ENCODE results near the gene RCOR3. TPM values are rescaled to one million over a fixed set of nuclear protein-coding genes. Genes with fewer than 3 reads are reported as not detected.
A peak's percentile ranks its signal among the peaks of the same experiment; 100 is the strongest.
"Not testable (repeated sequence)": the region's sequence is repeated elsewhere in the genome, so short reads cannot be mapped to it uniquely, and the experiment has no call there.

RCOR3 gene
- 24.4 and 31.2 TPM in 2 replicates for total RNA-seq (ENCODE audit: low replicate concordance)

GRCh38 chr1:211258756-211259637 lies at the start of gene RCOR3:
TSS of gene RCOR3 (plus strand) at chr1:211259366. CDS start at chr1:211259561, 195 bp downstream.
- TF ChIP-seq CTCF (IDR thresholded peaks at IDR 0.05; ENCODE audit: insufficient read depth, low read length): peak; percentile 59
- H3K4me3 ChIP-seq (ENCODE audit: low read depth, low read length): peak within 1 kb of the TSS; percentile 87
- DNase-seq (ENCODE audit: low read depth): peak; percentile 88

GRCh38 chr1:211210052-211210451 lies 49.1 kb upstream of the RCOR3 start:
- no peak for TF ChIP-seq CTCF (IDR thresholded peaks at IDR 0.05; ENCODE audit: insufficient read depth, low read length)

GRCh38 chr1:211210965-211211364 lies 48.2 kb upstream of the RCOR3 start:
- H3K4me3 ChIP-seq (ENCODE audit: low read depth, low read length): no peak overlapping the region
- no peak for DNase-seq (ENCODE audit: low read depth)
- no peak for TF ChIP-seq CTCF (IDR thresholded peaks at IDR 0.05; ENCODE audit: insufficient read depth, low read length)

More at GRCh38 chr1:211210052-211210451, 49.1 kb upstream of the RCOR3 start:
- H3K4me3 ChIP-seq (ENCODE audit: low read depth, low read length): no peak overlapping the region
- DNase-seq (ENCODE audit: low read depth): no peak

- no peak for DNase-seq (ENCODE audit: low read depth)
- TF ChIP-seq CTCF (IDR thresholded peaks at IDR 0.05; ENCODE audit: insufficient read depth, low read length): no peak
- no peak overlapping the region for H3K4me3 ChIP-seq (ENCODE audit: low read depth, low read length)
Observed at GRCh38 chr1:211213702-211214101, 45.5 kb upstream of the RCOR3 start.

DNA sequence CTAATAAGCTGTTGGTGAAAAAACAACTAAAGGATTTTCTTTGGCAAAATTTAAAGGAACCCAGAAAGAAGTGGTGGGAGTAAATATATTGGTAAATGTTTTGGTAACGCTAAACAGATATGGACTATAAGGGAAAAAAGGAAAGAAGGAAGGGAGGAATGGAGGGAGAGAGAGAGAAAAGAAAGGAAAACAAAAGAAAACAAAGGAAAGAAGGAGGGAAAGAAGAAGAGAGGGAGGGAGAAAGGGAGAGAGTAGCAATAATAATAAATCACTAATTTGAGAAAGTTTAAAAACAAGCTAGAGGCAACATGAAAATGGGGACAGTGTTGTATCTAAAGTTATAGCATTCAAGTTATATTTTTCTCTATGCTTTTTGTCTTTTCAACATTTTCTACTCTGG lies 43.6 kb upstream of the RCOR3 start:
- no peak for DNase-seq (ENCODE audit: low read depth)
- H3K4me3 ChIP-seq (ENCODE audit: low read depth, low read length): no peak overlapping the region
- TF ChIP-seq CTCF (IDR thresholded peaks at IDR 0.05; ENCODE audit: insufficient read depth, low read length): no peak

DNA sequence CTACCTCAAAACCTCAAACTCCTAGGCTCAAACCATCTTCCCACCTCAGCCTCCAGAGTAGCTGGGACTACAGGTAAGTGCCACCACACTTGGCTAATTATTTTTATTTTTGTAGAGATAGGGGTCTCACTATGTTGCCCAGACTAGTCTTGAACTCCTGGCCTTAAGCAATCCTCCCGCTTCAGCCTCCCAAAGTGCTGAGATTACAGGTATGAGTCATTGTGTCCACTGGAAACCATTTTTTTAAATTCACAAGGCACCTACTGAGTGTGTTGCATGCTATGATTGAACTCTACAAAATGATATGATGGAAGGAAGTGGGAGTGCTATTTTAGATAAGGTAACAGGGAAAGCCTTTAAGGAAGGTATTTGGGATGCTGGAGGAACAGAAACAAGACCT lies 41.8 kb upstream of the RCOR3 start:
- TF ChIP-seq CTCF (IDR thresholded peaks at IDR 0.05; ENCODE audit: insufficient read depth, low read length): no peak
- DNase-seq (ENCODE audit: low read depth): no peak
- H3K4me3 ChIP-seq (ENCODE audit: low read depth, low read length): no peak overlapping the region

GRCh38 chr1:211222469-211223234 lies 36.5 kb upstream of the RCOR3 start:
- DNase-seq (ENCODE audit: low read depth); H3K4me3 ChIP-seq (ENCODE audit: low read depth, low read length): not testable (repeated sequence)

DNA sequence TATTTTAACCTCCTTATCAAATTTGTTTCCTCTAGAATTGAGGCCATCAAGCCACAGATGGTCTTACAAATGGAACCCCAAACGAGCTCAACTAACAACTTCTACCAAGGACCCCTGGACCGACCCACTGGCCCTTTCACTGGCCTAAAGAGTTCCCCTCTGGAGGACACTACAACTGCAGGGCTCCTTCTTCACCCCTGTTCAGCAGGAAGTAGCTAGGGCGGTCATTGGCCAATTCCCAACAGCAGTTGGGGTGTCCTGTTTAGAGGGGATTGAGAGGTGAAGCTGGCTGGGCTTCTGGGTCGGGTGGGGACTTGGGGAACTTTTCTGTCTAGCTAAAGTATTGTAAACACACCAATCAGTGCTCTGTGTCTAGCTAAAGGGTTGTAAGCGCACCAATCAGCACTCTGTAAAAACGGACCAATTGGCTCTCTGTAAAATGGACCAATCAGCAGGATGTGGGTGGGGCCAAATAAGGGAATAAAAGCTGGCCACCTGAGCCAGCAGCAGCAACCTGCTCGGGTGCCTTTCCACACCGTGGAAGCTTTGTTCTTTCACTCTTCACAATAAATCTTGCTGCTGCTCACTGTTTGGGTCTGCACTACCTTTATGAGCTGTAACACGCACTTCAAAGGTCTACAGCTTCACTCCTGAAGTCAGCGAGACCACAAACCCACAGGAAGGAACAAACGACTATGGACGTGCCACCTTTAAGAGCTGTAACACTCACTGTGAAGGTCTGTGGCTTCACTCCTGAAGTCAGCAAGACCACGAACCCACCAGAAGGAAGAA lies 30.4 kb upstream of the RCOR3 start:
- not testable (repeated sequence) for DNase-seq (ENCODE audit: low read depth); H3K4me3 ChIP-seq (ENCODE audit: low read depth, low read length)

Measured in fibroblast of the aortic adventitia (primary cell).